Umbilical cord (tissue), 2 donors: ENCODE data around the gene LY6G6D. TPM values are rescaled to one million over a fixed set of nuclear protein-coding genes. Genes with fewer than 3 reads are reported as not detected.
"Not testable (repeated sequence)": the region's sequence is repeated elsewhere in the genome, so short reads cannot be mapped to it uniquely, and the experiment has no call there.

ENCODE experiments used
- DNase-seq: peaks from one replicate; pipeline ENCODE4 v3.0.0-alpha.2; 2015; ENCODE audit warnings: low spot score
- total RNA-seq: library from RNA; depleted of rRNA; stranded (reverse); fragments of >200 nt; gene quantifications from one replicate; pipeline ENCODE4 v1.2.3, GENCODE V29; 2014; ENCODE audit warnings: low replicate concordance; ENCODE audit not compliant: insufficient read depth

Gene LY6G6D
- total RNA-seq, 1 donor from 2014 or later = not detected

DNA sequence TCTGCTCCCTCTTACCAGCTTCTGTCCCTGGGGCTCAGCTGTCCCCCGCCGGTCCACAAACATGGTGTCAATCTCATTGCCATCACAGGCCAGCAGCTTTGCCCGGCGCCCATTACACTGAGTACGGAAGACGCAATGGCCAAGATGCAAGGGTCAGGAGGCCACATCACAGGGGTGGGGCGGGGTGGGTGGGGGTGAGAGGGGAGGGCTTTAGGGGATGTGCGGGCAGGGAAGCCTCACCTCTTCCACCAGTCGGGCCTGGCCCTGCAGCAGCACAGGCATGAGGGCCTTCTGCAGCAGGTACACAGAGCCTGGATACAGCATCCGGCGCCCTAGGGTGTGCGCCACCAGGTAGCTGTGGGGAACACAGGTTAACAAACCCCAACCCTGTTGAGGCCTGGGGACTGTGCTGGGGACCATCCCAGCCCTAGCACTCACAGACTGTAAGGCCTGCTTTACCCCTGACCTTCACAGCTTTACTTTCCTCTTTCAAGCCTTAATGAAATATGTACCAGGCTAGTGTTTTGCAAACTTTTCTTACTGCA lies 23.5 kb upstream of the LY6G6D start:
- DNase-seq = no peak

DNA sequence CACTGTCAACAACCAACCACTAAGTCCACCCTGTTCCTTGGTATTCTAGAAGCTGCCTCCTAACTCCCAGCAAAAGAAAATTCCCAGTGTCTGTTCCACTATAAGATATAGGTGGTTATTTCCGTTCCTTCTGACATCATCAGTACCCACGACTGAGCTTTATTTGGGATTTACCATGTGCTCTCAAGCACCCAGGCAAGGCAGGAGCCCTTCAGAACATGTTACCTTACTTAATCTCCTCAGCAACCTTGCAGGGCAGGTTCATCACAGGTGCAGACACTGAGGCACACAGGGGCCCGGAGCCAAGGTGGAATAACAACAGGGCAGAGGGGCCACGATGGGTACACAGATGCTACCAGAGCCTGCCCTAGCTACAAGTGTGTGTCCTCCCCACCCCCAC lies 22.8 kb upstream of the LY6G6D start:
- no peak for DNase-seq

DNA sequence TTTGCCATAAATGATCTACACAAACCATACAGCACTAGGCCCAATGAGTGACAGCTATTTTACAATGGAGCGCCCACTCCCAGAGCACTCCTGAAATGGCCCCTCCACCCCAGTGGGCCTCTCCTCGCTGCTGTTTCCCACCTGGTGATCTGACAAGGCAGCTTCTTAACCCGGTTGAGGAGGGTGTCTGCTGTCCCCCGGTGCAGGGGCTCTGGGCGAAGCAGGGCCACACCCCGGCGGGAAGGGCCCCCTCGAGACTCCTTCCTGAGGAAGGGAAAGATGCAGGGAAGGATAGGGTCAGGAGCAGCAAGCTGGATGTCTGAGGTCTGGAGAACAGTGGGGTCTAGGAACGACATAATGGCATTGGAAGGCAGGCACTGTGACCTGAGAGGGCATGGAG lies 22.3 kb upstream of the LY6G6D start:
- no peak for DNase-seq

DNA sequence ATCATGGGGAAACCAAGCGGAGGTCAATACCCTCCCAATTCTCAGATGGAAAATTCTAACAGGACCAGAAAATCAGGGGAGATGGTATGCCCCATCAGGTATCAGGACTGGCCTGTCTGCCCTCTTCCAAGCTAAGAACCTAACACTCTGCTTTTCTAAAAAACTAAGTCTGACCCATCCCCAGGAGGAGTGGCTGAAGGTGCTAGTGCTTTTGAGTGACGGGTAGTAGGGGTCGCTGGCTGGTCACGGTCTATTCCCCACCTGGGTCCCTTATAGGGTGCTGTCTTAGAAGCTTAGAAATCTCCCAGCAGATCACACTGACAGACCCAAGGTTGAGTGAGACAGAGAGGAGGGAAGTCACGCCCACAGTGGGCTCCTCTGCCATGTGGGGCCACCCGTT lies 21.6 kb upstream of the LY6G6D start:
- no peak for DNase-seq

DNA sequence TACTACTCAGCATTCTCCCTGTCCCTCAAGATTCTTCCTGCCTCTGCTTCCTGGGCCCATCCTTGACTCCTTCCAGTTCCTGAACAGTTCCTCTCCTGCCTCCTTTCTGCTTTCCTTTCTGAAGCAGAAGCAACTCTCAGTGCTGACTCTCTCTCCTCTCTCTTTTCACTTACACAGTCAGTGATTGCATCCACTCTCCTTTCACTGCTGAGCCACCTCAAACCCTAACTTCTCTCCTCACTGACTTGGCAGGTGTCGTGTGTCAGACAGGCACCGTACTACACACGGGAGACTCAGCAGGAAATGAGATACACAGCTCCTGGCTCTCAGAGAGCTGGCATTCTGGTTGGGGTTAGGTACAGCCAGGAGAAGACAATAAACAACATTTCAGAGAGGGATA lies 17.6 kb upstream of the LY6G6D start:
- DNase-seq = no peak

DNA sequence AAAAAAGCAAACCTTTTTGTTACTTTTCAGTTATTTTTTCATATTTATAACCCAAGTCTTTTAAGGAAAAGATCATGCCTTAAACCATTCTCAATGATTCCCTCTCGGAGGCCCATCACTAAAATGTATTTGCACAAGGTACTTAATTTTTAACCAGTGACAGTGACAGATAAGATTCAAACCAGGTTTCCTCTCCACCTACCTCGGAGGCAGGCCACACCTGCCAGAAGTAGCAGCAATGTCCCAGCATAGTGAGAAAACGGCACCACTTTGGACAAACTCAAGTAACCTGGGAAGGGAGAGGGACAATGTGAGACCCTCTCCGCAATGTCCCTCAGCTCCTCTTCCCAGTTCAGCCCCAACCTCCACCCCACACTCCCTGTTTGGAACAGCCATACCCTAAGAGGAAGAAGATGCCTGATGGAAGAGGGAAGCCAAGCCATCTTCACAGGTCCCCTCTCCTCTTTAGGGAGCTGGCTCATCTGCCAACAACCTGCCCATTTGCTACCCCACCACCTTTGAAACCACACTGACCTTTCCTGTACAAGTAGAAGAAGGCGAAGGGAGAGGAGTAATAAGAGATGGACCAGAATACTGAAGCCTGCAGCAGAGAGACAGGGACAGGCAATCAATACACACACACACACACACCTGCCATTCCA lies 14.3 kb upstream of the LY6G6D start:
- no peak for DNase-seq

DNA sequence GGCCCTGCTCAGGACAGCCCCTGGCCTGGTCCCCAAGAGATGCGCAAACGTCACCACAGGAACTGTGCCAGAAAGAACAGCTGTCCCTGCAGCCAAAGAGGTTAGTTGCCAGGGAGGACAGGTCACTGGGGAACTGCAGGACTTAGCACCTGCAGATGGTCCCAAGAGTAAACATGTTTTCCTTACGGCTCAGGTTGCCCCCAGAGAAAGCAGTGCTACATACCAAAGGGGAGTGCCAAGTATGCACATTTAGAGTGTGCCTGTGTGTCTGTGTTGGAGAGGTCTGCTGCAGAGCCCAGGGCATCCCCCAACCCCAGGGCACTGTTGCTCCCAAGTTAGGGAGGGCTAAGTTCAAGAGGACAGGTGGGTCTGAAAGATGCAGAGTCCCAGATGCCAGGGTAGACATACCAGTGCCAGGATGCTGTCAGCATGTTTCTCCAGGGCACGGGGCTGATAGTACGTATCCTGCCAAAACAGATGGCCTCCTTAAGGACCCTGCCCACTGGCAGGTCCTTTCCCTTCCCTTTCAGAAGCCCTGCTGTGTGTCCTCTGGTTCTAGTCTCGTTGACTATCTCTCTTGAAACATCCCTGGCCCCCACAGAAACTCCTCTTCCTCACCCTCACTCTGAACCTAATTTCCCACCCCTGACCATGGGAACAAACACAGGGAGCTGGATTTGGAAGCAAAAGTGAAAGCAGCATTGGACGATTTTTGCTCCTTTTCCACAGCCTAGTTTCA lies 13.3 kb upstream of the LY6G6D start:
- no peak for DNase-seq

DNA sequence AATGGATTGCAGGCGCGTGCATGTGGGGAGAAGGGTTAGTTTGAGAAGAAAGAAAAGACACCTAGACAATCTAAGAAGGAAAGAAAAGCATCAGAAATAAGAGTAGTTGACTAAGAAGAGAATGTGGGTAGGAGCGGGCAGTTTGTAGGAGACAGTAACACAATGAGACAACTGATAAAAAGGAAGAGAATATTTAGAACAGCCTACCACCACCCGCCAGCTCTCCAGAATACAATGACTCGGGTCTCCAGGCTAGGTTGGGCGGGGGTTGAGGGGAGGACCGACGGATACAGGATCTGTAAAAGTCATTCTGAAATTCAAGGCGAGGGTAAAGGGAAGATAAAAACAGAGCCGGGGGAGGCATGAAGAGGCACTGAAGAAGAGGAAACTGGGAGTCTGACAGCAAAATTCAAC lies 12.7 kb upstream of the LY6G6D start:
- DNase-seq = no peak

DNA sequence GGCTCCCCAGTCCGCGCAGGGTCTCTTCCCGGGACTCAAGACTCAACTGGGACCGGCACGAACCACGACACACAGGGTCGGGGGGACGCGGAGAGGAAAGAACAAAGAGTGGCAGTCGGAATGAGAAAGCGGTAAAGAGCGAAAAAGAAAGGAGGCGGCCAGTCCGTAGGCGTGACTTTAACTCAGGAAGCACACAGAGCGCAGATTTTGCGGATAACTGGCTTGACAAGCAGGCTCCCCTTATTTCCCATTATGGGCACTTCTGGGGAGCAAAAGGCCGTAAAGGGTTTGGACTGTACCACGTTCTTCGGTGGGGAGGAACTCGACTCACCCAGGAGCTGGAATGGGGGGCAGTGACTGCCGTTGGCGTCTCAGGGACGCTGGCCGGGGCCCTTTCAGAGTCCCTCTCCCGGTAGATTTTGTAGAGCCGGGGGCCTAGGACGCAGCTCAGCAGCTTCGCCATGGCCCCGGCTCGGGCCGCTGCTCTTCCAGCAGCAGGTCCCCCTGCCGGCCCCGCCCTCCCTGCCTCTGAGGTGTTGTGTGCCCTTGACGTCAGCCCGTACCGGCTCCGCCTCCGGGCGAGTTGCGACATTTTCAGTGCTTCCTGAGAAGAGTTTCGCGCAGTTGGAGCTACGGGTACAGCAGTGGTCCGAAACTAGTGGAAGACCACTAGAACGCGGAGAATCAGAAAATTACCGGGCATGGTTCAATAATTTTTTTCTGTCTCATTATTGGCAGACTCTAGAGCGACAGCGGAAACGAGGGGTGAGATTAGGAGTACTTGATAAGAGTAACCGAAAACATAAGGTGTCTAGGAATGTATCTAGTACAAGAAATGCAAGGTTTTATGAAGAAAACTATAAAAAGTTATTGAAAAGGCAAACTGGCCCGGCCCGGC lies 12.1 kb upstream of the LY6G6D start, which contains the start of gene ABHD16A:
ABHD16A (minus strand) TSS at position 506 of the 898 bp plus-strand sequence; CDS start at position 463, 43 bp downstream.
- peak; percentile 99 for DNase-seq

DNA sequence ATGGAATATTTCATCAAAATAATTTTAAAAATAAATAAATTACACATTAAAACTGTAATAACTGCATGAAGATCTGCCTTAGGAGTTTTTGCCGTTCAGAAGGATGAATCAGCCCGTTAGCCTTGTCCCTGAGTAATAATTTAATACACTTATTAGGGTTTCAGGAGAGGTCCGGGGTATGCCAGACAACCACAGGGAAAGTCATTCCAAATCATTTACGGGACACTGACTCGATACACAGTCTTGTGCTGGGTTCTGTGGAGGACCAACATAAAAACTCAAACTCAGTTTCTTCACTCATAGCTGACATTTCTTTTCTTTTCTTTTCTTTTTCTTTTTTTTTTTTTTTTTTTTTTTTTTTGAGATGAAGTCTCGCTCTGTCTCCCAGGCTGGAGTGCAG lies 9.2 kb upstream of the LY6G6D start:
- DNase-seq = no peak

DNA sequence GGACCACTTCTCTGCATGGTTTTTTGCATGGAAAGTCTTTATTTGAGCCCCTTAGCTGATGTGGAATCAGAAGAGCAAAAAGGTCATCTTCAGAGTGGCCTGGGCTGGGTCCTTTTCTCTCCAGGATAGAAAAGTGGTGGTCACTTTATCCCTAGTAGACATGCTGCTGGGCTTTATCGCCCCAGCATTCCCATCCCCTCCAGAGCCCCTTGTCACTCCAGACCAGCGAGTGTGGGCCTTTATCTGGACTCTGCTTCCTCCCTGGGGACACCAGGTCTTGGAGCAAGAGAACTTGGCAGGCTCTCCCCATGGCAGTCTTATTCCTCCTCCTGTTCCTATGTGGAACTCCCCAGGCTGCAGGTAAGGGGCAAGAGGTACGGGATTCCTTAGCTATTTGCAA lies 8.5 kb upstream of the LY6G6D start, which contains the start of gene LY6G6F:
LY6G6F (plus strand) TSS at position 268 of the 400 bp plus-strand sequence; CDS start at position 309, 41 bp downstream.
- DNase-seq = no peak

DNA sequence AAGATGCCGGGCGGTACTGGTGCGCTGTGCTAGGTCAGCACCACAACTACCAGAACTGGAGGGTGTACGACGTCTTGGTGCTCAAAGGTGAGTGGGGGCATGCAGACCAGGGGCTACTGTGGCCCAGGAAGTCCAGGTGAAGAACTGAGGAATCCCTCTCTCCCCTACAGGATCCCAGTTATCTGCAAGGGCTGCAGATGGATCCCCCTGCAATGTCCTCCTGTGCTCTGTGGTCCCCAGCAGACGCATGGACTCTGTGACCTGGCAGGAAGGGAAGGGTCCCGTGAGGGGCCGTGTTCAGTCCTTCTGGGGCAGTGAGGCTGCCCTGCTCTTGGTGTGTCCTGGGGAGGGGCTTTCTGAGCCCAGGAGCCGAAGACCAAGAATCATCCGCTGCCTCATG lies 7.4 kb upstream of the LY6G6D start:
- no peak for DNase-seq

DNA sequence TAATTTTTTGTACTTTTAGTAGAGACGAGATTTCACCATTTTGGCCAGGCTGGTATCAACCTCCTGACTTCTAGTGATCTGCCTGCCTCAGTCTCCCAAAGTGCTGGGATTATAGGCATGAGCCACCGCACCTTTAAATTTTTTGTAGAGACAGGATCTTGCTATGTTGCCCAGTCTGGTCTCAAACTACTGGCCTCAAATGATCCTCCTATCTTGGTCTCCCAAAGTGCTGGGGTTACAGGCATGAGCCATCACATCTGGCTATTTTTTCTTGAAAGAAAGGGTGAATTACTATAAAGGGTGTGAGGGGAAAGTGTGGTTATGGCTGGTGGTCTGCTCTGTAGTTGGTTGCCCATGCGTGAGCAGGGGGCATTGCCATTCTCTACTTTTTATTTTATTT lies 6.9 kb upstream of the LY6G6D start:
- DNase-seq = no peak

DNA sequence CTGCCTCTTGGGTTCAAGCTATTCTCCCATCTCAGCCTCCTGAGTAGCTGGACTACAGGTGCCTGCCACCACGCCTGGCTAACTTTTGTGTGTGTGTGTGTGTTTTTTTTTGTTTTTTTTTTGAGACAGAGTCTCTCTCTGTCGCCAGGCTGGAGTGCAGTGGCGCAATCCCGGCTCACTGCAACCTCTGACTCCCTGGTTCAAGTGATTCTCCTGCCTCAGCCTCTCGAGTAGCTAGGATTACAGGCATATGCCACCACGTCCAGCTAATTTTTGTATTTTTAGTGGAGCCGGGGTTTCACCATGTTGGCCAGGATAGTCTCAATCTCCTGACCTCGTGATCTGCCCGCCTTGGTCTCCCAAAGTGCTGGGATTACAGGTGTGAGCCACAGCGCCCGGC lies 6.0 kb upstream of the LY6G6D start:
- not testable (repeated sequence) for DNase-seq

DNA sequence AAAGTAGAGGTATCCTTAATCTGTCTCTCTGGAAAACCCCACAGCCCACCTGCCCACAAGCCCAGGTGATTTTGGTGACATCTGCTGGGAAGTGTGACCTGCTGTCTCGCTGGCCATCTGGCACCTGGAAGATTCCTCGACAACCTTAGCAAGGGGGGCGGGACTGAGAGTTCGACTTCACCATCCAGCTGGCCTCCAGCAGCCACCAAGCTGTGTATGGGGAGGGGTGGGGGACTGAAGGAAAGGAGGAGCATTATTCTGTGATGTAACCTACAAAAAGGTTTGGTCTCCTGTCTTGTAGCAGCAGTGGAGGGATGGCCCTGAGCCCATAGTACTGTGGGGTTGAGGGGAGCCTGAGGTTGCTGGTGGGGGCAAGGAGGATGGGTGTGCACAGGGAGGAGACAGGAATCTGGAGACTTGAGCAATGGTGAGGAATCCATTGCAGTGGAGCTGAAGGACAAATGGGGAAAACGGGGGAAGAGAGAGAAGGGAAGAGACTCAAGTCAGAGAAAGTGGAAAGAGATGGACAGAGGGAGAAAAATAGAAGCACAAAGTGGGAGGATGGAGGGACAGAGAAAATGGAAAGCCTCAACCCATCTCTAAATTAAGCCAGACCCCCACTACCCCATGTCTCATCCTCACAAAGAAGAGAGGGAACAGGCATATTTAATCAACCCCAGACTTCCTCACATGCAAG lies 4.5 kb upstream of the LY6G6D start:
- no peak for DNase-seq

DNA sequence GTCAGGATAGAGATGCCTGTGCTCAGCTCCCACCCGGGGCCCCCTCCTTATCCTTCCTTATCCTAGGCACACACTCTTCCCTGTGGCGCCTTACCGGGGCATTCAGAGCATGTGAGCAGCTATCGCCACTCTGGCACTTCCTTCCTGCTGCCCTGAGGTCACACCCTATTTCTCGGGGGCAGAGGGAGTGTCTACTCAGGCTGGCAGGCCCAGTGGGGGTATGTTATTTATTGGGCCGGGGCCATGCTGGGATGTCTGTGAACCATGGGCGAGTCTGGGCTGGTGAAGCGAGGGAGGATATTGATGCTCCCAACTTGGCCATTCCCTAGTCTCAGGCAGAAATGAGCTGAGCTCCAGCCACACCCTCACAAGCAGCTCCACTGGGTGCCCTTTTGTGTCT lies 3.9 kb upstream of the LY6G6D start:
- DNase-seq = no peak

DNA sequence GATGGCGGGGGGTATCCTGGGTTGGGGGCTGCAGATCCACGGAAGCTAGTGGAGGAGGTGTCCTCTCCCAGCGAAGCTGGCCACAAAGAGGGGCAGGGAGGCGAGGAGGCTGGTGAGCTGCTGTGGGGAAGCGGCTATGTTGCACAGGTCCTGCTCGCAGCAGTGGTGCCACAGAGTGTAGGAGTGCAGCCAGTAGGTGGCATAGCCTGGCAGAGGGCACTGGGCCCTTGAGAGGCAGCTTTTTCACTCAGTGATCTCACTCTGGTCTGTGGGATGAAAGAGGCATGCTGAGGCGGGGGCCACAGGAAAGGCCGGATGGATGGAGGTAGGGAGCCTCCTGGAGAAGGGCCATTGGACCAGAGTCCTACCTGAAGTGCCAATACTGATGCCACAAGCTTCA lies 2.9 kb upstream of the LY6G6D start:
- no peak for DNase-seq

DNA sequence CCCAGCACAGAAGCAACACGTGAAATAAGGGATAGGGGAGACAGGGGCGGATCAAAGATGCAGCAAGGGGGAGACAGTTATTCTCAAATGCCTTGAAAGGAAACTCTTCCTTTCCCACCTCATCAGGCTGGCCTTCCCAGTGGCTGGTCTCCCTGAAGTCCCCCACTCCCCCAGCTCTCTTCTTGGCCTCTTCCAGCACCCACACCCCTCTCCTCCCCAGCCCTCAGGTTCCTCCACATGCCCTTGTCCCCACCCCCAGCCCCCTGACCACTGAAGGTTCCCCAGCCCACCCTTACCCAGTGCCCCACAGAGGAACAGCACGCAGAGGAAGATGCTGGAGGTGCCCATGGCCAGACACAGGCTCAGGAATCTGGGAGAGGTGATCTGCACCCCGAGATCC lies 1.7 kb upstream of the LY6G6D start:
- no peak for DNase-seq

DNA sequence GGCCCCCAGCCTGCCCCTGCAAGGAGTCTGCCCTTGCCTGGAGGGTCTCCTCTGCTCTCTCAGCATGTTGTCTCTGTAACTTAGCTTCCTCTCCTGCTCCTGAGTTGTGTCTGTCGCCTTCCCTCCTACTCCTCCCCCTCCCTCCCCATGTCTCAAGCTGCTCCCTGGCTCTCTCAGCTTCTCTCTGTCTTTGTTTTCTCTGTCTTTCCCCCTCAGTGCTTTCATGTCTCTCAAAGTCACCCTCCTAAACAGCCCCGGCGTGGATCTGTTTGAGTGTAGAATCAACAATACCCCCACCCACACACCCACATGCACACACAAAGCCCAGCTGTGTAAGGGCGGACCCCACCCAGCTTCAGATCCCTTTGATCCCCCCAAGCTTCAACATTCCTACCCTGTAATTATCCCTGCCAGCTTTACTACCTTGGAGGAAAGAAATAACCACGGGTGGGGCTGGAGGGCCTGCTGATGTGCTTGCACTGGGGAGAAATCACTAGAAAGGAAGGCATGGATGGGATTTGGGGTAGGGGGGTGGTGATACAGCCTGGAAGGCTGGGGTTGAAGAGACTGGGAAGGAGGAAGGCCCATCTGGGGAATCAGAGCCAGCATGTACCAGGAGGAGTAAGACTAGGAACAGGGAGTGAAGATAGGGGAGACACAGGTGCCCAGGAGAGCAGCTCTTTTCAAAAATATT lies 1.0 kb upstream of the LY6G6D start:
- DNase-seq = peak; percentile 58

DNA sequence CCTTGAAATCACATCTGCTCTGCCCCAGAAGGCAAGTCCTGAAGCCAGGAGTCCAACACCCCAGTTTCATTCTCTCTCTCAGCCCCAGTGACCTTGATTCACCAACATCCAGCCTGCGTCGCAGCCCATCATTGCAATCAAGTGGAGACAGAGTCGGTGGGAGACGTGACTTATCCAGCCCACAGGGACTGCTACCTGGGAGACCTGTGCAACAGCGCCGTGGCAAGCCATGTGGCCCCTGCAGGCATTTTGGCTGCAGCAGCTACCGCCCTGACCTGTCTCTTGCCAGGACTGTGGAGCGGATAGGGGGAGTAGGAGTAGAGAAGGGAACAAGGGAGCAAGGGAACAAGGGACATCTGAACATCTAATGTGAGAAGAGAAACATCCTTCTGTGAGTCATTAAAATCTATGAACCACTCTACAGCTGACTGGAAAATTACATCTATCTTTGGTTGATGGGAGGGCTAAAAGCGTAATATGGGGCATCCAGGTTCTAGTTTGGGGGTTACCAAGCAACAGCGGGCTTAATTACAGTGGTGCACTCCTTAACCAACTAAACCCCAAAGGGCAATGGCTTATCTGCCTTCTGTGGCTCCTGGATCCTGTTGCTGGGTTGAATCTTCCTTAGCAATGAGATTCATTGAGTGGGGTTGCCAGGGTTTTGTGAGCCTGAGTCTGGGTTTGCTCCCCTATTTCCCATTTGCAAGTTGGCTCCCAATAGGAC lies 2.5 kb downstream of the LY6G6D start:
- no peak for DNase-seq
